ENCODE results near the gene NOTCH2. TPM values are rescaled to one million over a fixed set of nuclear protein-coding genes. Genes with fewer than 3 reads are reported as not detected.

Gene NOTCH2
- total RNA-seq, 1 donor, result 200 TPM

DNA sequence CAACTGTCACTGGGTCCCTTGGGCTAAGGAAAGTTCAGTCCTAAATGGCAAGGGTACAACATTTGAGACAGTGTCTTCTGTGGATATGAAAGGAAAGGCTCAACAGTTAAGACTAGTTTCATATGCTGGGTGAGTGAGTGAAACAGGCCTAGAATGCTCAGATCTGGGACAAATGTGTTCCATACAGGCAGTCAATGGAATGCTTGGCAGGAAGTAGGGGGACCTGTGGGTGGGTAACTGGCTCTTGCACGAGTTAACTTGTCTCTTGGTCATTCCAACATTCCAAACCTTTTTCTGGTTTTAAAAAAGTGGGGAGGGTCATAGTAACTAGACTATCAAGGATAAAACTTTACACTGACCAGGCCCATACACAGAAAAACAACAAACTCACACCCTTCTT lies 155.4 kb downstream of the NOTCH2 start:
- DNase-seq (ENCODE audit: low read depth), result no peak
- TF ChIP-seq, protein P1, sequence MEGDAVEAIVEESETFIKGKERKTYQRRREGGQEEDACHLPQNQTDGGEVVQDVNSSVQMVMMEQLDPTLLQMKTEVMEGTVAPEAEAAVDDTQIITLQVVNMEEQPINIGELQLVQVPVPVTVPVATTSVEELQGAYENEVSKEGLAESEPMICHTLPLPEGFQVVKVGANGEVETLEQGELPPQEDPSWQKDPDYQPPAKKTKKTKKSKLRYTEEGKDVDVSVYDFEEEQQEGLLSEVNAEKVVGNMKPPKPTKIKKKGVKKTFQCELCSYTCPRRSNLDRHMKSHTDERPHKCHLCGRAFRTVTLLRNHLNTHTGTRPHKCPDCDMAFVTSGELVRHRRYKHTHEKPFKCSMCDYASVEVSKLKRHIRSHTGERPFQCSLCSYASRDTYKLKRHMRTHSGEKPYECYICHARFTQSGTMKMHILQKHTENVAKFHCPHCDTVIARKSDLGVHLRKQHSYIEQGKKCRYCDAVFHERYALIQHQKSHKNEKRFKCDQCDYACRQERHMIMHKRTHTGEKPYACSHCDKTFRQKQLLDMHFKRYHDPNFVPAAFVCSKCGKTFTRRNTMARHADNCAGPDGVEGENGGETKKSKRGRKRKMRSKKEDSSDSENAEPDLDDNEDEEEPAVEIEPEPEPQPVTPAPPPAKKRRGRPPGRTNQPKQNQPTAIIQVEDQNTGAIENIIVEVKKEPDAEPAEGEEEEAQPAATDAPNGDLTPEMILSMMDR (IDR thresholded peaks at IDR 0.05; ENCODE audit: insufficient read depth, low read depth, low read length), result no peak
- no peak overlapping the region for H3K4me3 ChIP-seq (ENCODE audit: low read depth, low read length)

DNA sequence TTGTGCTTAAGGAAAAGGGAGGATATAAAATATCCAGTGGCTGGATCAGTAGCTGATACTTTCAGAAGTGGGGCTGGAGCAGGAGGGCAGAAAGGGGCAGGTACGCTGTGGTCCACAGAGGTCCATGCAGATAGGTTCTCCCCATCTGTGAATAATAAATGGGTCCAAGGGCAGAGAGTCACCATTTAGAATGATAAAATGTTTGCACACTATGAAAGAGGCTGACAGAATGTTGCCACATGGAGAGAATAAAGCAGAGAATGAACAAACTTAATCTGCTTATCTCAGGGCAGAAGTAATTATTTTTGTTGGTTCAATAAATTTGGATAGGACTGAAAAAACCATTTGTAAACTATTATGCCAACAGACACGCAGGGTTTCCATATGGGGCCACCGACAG lies 156.5 kb downstream of the NOTCH2 start:
- DNase-seq (ENCODE audit: low read depth), result no peak

DNA sequence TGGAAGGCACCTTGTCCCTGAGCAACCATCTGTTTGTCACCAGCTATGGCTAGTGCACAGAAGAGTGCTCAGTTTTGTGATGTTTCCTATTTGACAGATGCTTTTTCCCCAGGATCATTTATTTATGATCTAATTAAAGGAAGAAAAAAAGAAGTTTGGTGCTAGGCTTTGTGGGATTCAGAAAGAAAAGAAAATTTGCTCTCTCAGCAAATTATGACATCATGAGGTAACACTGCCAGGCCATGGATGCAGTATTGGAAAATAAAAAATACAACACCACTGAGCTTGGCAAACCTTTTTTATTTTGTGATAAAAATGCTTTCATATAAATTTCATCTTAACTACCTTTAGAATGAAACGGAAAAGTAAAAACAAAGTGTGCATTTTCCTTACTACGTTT lies 157.7 kb downstream of the NOTCH2 start:
- H3K4me3 ChIP-seq (ENCODE audit: low read depth, low read length), result no peak overlapping the region
- TF ChIP-seq, protein P1 (IDR thresholded peaks at IDR 0.05; ENCODE audit: insufficient read depth, low read depth, low read length), result no peak
- DNase-seq (ENCODE audit: low read depth), result no peak

More for the DNA sequence above, 156.5 kb downstream of the NOTCH2 start:
- TF ChIP-seq, protein P1 (IDR thresholded peaks at IDR 0.05; ENCODE audit: insufficient read depth, low read depth, low read length), result no peak
- no peak overlapping the region for H3K4me3 ChIP-seq (ENCODE audit: low read depth, low read length)

DNA sequence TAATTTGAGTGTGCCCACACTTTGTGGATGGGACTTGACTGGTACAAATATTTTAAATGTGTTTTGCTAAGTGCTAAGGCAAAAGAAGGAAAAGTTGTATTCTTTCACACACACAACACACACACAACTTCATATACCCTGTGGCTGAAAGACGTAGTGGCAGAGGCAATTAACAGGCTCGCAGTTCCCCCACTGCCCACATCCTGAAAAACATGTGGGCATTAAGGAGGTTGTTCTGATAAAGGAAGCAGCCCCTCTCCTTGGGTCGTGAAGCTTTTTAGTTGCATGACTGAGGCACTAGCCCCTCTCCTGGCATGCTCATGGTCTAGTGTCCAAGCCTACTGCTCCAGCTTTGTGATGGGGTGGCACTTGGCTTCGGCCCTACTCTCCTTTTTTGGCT lies 158.8 kb downstream of the NOTCH2 start:
- no peak for DNase-seq (ENCODE audit: low read depth)
- TF ChIP-seq, protein P1 (IDR thresholded peaks at IDR 0.05; ENCODE audit: insufficient read depth, low read depth, low read length), result no peak
- no peak overlapping the region for H3K4me3 ChIP-seq (ENCODE audit: low read depth, low read length)

DNA sequence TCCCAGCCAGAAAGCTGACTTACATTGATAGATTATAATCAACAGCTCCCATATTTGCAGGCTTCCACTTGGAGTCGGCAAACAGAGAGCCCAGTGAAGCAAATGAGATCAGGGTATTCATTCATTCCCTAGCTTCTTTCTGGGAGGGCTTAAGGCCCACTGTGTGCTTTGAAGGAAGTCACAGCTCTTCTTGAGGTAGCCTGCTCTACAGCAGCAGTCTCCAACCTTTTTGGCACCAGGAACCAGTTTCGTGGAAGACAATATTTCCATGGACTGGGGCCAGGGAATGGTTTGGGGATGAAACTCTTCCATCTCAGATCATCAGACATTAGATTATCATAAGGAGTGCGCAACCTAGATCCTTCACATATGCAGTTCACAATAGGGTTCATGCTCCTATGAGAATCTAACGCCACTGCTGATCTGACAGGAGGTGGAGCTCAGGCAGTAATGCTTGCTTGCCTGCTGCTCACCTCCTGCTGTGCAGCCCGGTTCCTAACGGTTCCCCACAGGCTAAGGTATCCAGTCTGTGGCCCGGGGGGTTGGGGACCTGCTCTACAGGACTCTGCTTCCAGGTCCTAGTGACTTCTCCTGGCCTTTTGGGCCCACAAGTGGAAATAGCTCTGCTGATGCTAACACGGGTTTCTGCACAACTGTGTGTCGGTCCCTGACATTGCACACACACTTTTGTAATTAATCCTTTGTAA lies 159.4 kb downstream of the NOTCH2 start:
- TF ChIP-seq, protein P1 (IDR thresholded peaks at IDR 0.05; ENCODE audit: insufficient read depth, low read depth, low read length), result no peak

DNA sequence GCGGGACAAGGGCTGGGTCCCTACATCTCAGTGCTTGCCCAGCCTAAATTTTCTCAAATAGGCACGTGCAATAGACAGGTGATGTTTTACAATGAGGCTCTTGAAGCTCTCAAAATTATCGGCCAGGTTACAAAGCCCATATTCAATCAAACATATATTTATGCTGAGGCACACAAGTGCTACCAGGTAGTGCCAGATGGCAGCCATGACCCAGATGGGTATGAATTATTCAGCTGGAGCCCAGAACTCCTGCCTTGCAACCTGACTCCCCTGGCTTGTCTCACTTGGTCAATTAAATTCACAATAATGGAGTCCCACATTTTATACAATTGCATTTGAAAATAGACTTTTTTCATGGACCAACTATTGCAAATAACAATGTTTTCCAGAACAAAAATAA lies 160.8 kb downstream of the NOTCH2 start:
- H3K4me3 ChIP-seq (ENCODE audit: low read depth, low read length), result no peak overlapping the region
- DNase-seq (ENCODE audit: low read depth), result no peak
- TF ChIP-seq, protein P1 (IDR thresholded peaks at IDR 0.05; ENCODE audit: insufficient read depth, low read depth, low read length), result no peak

More for the DNA sequence above, 159.4 kb downstream of the NOTCH2 start:
- DNase-seq (ENCODE audit: low read depth), result no peak
- H3K4me3 ChIP-seq (ENCODE audit: low read depth, low read length), result no peak overlapping the region

Data from fibroblast of villous mesenchyme (primary cell).